NCI-H187 treated with DMSO at 0.1 percent for 48 hours (cell line): Measurements from ENCODE around the gene PTP4A1.
"Not testable (repeated sequence)": the region's sequence is repeated elsewhere in the genome, so short reads cannot be mapped to it uniquely, and the experiment has no call there.

Experiments
- DNase-seq: peaks from one replicate; lab custom pipeline; 2025; lab: John Stamatoyannopoulos, UW

Gene PTP4A1

GRCh38 chr6:63572044-63572746, at the start of gene PTP4A1, which contains the start of gene LOC128125822:
Gene PTP4A1, plus strand, starts transcription at chr6:63572480. Its CDS starts 4,401 bp downstream, at chr6:63576881.
Gene LOC128125822, plus strand, starts transcription at chr6:63572480.
- DNase-seq, result peak; percentile 59

GRCh38 chr6:63522911-63523287, 49.4 kb upstream of the PTP4A1 start:
- not testable (repeated sequence) for DNase-seq

GRCh38 chr6:63523630-63524029, 48.6 kb upstream of the PTP4A1 start:
- no peak for DNase-seq

GRCh38 chr6:63525186-63525878, 46.9 kb upstream of the PTP4A1 start:
- DNase-seq, result no peak

GRCh38 chr6:63526931-63527330, 45.3 kb upstream of the PTP4A1 start:
- no peak for DNase-seq

GRCh38 chr6:63527658-63528514, 44.4 kb upstream of the PTP4A1 start:
- DNase-seq, result no peak

GRCh38 chr6:63529498-63529897, 42.8 kb upstream of the PTP4A1 start:
- no peak for DNase-seq

- no peak for DNase-seq
Observed at GRCh38 chr6:63530182-63530581, 42.1 kb upstream of the PTP4A1 start.

- DNase-seq, result no peak
Observed at GRCh38 chr6:63530991-63531390, 41.3 kb upstream of the PTP4A1 start.

- DNase-seq, result no peak
Observed at GRCh38 chr6:63533026-63533425, 39.3 kb upstream of the PTP4A1 start.

GRCh38 chr6:63533952-63534351, 38.3 kb upstream of the PTP4A1 start:
- DNase-seq, result no peak

- no peak for DNase-seq
Observed at GRCh38 chr6:63537201-63537958, 34.9 kb upstream of the PTP4A1 start.

- no peak for DNase-seq
Observed at GRCh38 chr6:63537959-63538300, 34.4 kb upstream of the PTP4A1 start.

GRCh38 chr6:63538550-63538949, 33.7 kb upstream of the PTP4A1 start:
- DNase-seq, result no peak

- DNase-seq, result no peak
Observed at GRCh38 chr6:63543001-63543400, 29.3 kb upstream of the PTP4A1 start.

- no peak for DNase-seq
Observed at GRCh38 chr6:63543982-63544381, 28.3 kb upstream of the PTP4A1 start.

GRCh38 chr6:63546236-63546635, 26.0 kb upstream of the PTP4A1 start:
- DNase-seq, result no peak

- DNase-seq, result no peak
Observed at GRCh38 chr6:63546697-63547096, 25.6 kb upstream of the PTP4A1 start.

GRCh38 chr6:63549076-63549475, 23.2 kb upstream of the PTP4A1 start:
- no peak for DNase-seq

GRCh38 chr6:63553208-63553607, 19.1 kb upstream of the PTP4A1 start:
- no peak for DNase-seq

- no peak for DNase-seq
Observed at GRCh38 chr6:63553900-63554299, 18.4 kb upstream of the PTP4A1 start.

GRCh38 chr6:63554782-63555181, 17.5 kb upstream of the PTP4A1 start:
- no peak for DNase-seq
